Testis (tissue), 3 donors: ENCODE measurements around the gene FRMD4B. TPM values are rescaled to one million over a fixed set of nuclear protein-coding genes. Genes with fewer than 3 reads are reported as not detected.
A peak's percentile ranks its signal among the peaks of the same experiment; 100 is the strongest.

ENCODE experiments used
- DNase-seq: peaks from one replicate; pipeline ENCODE4 v3.0.0-alpha.2; 2019
- H3K27ac ChIP-seq, 2 donors: fragments of 200-600 bp; sonication (generic); one replicate each; pipeline ENCODE4 v1.5.1; 2019
- H3K27me3 ChIP-seq: fragments of 200-600 bp; sonication (generic); one replicate; pipeline ENCODE4 v1.5.1; 2019
- H3K36me3 ChIP-seq: fragments of 200-600 bp; sonication (generic); one replicate; pipeline ENCODE4 v1.5.1; 2017; ENCODE audit warnings: low read depth; ENCODE audit errors: missing control alignments
- H3K4me1 ChIP-seq: fragments of 200-600 bp; sonication (generic); one replicate; pipeline ENCODE4 v1.5.1; 2019
- H3K4me3 ChIP-seq, 2 donors: fragments of 200-600 bp; sonication (generic); one replicate each; pipeline ENCODE4 v1.5.1; 2017 to 2019
- H3K9me3 ChIP-seq: fragments of 200-600 bp; sonication (generic); one replicate; pipeline ENCODE4 v1.5.1; 2017
- CTCF ChIP-seq, 3 experiments: fragments of 450-650 bp in 2 of 3; fragments of 200-600 bp in 1 of 3; sonication (generic) in 1 of 3; IDR thresholded peaks; one replicate each; pipeline ENCODE4 v1.5.1; 2016 to 2019; ENCODE audit warnings: antibody characterized with exemption in 3 of 3, mild to moderate bottlenecking in 2 of 3, moderate library complexity in 1 of 3
- POLR2A ChIP-seq: fragments of 450-650 bp; IDR thresholded peaks from one replicate; pipeline ENCODE4 v1.6.1; 2017; ENCODE audit warnings: antibody characterized with exemption, mild to moderate bottlenecking, moderate library complexity
- WGBS, 2 donors: methylation state at CpG; one replicate each; pipeline ENCODE4 v1.1.5; 2018; 5-methylcytosine and 5-hydroxymethylcytosine counted together
- intact Hi-C: fragments of 100-400 bp; cut with DNase I; formaldehyde crosslinking; loops from one replicate; pipeline ENCODE4 v1.15.1; 2023; ENCODE audit warnings: low total_unique reads
- polyA plus RNA-seq: library from polyadenylated mRNA; stranded (reverse); fragments of 350-450 nt; fragmentation: Illumina TruSeq; extraction: RNeasy Lipid Tissue Mini Kit (QIAGEN cat#74804); gene quantifications from one replicate; pipeline ENCODE4 v1.2.3, GENCODE V29; 2014; ENCODE audit warnings: low read depth, low replicate concordance; ENCODE audit not compliant: insufficient read depth
- total RNA-seq, 2 donors: library from RNA; depleted of rRNA; stranded (reverse); fragments of >200 nt; gene quantifications; one replicate each; pipeline ENCODE4 v1.2.3, GENCODE V29; 2016

The FRMD4B gene
- total and polyA plus RNA-seq, 3 donors from 2014 or later: 10.2 to 17.8 (median 13.7) TPM

GRCh38 chr3:69290006-69290405 is 95.9 kb downstream of the FRMD4B start:
- H3K36me3 ChIP-seq: no peaks in the 10 kb centered on the region
- no peaks in the 10 kb centered on the region for H3K27me3 ChIP-seq
- H3K27ac ChIP-seq: no peak overlapping the region
- H3K9me3 ChIP-seq: no peaks in the 10 kb centered on the region
- no peak for TF ChIP-seq CTCF (IDR thresholded peaks at IDR 0.05)
- TF ChIP-seq POLR2A: no peak
- intact Hi-C loops: loop anchor here (10.0 kb wide), 1 partner anchor 125 kb away; no protein-coding TSS in a partner anchor
- H3K4me1 ChIP-seq: peaks cover 21% of the 10 kb centered on the region
- no peak overlapping the region for H3K4me3 ChIP-seq
- DNase-seq: no peak
- WGBS, 2 donors: 94% methylated on average over 5 of the region's 5 CpGs

GRCh38 chr3:69288161-69288895 is 97.6 kb downstream of the FRMD4B start:
- no peaks in the 10 kb centered on the region for H3K9me3 ChIP-seq
- no peak overlapping the region for H3K4me3 ChIP-seq
- intact Hi-C loops: no loop called here
- TF ChIP-seq POLR2A: no peak
- no peak for TF ChIP-seq CTCF (IDR thresholded peaks at IDR 0.05)
- no peak for DNase-seq
- peaks cover 12% of the 10 kb centered on the region for H3K4me1 ChIP-seq
- H3K27me3 ChIP-seq: no peaks in the 10 kb centered on the region
- H3K36me3 ChIP-seq: no peaks in the 10 kb centered on the region
- peak overlapping the region; percentile 2 to 49 for H3K27ac ChIP-seq
- WGBS, 2 donors: 84 to 85% methylated on average over 12 of the region's 12 CpGs

- H3K9me3 ChIP-seq: no peaks in the 10 kb centered on the region
- peak overlapping the region; percentile 37 to 41 for H3K27ac ChIP-seq
- WGBS, 2 donors: 40 to 49% methylated on average over 4 of the region's 4 CpGs
- H3K36me3 ChIP-seq: no peaks in the 10 kb centered on the region
- intact Hi-C loops: no loop called here
- no peaks in the 10 kb centered on the region for H3K27me3 ChIP-seq
- no peak overlapping the region for H3K4me3 ChIP-seq
- no peak for TF ChIP-seq CTCF (IDR thresholded peaks at IDR 0.05)
- no peak for DNase-seq
- peaks cover 7% of the 10 kb centered on the region for H3K4me1 ChIP-seq
These were observed 101.8 kb downstream of the FRMD4B start for GRCh38 chr3:69283913-69284611.

- H3K4me1 ChIP-seq: peaks cover 4% of the 10 kb centered on the region
- no peaks in the 10 kb centered on the region for H3K27me3 ChIP-seq
- H3K4me3 ChIP-seq: no peak overlapping the region
- DNase-seq: no peak
- 42 to 48% methylated on average over 5 of the region's 5 CpGs for WGBS, 2 donors
- no peaks in the 10 kb centered on the region for H3K36me3 ChIP-seq
- no peak for TF ChIP-seq POLR2A
- no peak for TF ChIP-seq CTCF (IDR thresholded peaks at IDR 0.05)
- no peaks in the 10 kb centered on the region for H3K9me3 ChIP-seq
- intact Hi-C loops: no loop called here
- peak overlapping the region; percentile 37 to 41 for H3K27ac ChIP-seq
These were observed 102.4 kb downstream of the FRMD4B start for GRCh38 chr3:69283496-69283895.
